Superior temporal gyrus (tissue), 1 donor: ENCODE data around the gene CFAP100.

Experiments
- DNase-seq: peaks from one replicate; pipeline ENCODE4 v3.0.0-alpha.2; 2016; ENCODE audit errors: extremely low spot score

The CFAP100 gene

DNA sequence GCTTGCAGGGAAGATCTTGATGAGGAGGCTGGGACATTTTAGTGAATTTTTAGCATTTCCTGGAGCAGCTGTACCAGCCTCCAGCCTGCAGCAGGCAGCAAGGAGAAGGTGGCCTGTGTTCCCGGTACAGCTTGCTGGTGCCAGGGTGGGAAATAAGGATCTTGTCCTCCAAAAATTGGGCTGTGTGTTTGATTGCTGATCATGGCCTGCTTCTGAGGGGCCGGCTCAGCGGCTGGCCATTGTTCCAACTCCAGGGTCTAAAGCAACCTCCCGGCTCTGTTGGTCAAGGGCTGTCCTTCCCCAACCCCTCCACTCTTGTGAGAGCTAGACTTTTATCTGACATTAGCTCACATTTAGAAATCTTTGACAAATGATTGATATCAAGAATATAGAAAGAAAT, 5.0 kb downstream of the CFAP100 start:
- no peak for DNase-seq

DNA sequence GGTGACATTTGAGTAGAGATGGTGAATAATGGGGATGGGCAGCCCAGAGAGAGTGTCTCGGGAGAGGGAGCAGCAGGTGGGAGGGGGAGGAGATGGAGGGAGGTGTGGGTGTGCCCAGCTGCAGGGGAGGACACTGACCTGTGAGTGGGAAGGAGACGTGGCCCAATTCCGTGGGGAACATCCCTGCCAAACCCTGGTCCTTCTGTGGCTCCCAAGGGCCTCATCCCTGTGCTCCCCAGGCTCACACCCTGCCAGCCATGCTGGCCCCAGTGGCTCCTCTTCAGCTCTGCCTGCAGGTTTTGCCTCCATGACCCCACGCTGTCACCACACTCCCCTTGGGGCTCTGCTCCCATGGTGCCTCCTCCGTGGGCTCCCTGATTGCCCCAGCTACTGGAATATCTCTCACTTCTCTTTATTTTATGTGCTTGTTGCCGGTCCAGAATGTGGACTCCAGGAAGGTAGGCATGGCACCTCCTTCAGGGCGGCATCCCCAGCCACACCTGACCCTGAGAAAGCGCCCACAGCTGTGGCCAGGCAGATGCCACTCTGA, 7.0 kb downstream of the CFAP100 start:
- DNase-seq = no peak

GRCh38 chr3:126402178-126402577, 7.5 kb downstream of the CFAP100 start:
- DNase-seq = no peak

GRCh38 chr3:126402666-126403302, 8.1 kb downstream of the CFAP100 start:
- no peak for DNase-seq

- no peak for DNase-seq
Observed at GRCh38 chr3:126406389-126407296, 11.9 kb downstream of the CFAP100 start.

- DNase-seq = no peak
Observed at GRCh38 chr3:126407412-126408044, 12.8 kb downstream of the CFAP100 start.

DNA sequence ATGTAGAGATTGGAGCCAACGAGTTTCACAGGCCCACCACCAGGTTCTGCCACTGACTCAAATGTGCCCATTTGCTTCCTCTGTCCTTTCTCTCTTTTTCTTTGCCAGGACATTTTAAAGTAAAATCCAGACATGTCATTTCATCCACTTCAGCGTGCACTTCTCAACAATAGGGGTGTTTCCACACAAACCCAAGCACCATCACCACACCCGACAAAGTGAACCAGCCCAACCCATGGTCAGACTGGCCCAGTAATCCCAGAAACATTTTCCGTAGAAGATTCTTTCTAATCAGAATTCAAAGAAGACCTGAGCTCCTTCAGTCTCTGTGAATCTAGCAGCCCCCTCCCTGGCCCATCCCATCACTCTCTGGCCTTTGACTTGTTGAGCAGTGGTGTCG, 13.4 kb downstream of the CFAP100 start:
- DNase-seq = no peak

DNA sequence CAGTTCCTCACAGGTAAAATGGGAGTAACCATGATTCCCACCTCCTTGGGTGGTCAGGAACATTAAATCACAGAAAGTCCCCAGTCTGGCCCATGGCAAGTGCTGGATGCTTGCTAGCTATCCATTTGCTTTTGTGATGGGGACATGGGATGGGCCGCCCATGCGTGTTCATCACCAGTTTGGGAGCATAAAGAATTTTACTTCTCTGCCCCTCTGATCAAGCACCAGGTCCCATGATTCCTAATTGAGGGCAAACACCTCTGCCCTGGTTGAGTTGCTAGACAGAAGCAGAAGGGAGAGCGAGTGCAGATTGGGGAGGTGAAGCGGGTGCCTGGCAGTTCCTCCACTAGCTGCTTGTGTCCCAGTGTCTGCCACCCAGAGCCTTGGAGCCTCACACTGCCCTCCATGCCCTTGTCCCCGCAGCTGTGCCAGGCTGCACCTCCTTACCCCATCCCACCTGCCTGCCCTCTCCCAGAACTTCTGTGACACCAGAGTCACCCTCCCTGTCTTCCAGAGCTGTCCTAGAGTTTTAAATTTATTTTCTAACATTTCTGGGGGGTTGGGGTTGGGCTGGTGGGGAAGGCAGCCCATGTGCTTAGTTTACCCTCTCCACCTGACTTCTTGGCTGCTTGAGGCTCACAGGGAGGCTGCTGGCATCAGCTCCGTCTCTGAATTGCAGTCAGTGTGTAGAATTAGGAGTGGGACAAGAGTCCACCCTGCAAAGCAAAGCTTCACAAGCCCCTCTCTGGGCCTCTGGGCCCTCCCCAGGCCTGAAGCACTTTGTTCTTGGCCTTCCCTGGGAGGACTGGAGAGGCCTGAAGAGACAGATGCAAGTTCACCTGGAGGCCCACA, 18.4 kb downstream of the CFAP100 start:
- DNase-seq = no peak

DNA sequence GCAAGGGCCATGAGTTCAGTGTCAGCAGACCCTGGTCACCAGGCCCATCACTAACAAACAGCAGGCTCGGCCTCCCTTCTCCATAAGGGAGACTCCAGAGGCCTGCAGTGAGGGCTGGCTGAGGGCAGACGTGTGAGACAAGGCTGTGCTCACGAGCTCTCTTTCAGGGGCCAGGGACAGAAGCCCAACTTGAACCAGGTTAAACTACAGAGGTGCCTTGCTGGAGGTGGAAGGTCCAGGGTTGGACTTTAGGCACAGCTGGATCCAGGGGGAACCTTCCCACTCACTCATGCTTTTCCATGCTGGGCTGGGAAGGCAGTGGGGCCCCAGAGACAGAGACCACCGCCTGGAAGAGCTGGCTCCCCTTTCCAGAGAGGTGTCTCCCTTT, 19.0 kb downstream of the CFAP100 start:
- no peak for DNase-seq

GRCh38 chr3:126414406-126414805, 19.7 kb downstream of the CFAP100 start:
- no peak for DNase-seq

DNA sequence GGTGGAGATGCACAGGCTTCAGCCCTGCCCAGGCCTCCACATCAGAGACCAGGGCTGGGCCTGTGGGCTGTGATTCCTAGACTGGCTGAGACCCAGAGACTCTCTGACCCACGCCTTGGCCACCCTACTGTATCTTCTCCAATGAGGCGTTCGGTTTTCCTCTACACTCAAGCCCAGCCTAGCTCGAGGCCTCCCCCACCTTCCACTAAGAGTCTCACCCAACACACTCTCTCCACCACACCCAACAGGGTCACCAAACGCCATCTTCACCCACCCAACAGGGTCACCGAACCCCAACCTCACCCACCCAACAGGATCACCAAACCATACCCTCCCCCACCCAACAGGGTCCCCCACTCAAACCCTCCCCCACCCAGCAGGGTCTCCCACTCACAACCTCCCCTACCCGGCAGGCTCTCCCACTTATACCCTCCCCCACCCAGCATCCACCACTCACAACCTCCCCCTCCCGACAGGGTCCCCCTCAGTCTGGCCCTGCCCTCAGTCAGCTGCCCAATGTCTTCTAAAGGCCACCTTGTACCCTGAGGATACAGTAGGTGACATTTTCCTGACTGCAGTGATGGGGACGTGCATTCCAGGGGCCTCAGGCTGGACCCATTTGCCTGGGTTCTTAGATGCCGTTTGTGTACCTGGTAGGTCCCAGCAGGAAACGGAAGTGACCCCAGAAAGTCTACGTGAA, 20.4 kb downstream of the CFAP100 start:
- DNase-seq = no peak

DNA sequence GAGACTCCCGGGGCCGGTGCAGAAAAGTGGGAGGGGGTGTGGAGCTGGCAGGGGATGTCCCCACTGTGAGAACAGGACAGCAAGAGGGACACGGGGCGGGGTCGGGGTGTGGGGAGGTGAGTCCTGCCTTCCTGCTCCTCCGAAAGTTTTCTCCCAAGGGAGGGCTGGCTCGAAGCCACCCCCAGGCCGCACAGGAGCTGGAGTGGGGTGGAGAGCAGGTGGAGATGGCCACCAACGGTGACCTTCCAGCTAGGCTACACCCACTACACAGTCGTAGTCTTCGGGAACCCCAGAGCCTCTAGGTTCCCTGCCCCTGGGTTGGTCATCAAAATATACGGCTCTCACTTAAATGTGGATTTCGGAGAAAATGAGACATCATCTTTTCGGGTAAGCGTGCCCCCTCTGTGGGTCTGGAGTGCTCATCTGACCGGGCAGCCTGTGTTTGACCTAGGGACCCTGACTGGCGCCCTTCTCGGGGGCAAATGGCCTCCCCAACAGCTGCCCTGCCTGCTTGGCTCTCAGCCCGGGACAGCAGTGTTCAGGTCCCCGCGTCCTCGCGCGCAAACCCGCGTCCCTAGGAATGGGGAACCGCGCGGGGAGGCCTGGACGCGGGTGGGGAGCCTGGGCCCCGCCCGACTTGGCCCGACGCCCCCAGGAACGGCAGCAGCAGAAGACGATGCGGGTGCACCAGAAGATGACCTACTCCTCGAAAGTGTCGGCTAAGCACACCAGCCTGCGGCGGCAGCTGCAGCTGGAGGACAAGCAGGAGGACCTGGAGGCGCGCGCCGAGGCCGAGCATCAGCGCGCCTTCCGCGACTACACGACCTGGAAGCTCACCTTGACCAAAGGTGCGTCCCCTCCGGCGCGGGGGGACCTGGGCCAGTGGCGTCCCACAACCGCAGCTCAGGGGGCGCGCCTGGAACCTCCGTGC, 21.2 kb downstream of the CFAP100 start:
- no peak for DNase-seq

DNA sequence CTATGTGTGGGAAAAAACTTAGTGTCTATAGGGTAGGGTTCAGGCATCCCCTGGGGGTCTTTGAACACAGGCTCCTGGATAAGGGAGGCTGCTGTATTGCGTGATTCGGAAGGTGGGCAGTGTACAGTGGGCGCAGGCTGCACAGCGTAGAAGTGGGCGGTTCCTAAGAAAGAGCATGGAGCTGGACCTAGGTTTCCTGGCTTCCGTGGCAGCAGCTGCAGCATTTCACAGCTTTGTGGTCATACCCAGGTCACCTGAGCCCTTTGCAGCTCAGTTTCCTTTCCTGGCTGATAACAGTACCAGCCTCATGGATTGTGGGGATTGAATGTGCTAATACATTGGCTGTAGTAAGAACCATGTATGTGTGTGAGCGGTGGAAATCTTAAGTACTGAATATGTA, 22.2 kb downstream of the CFAP100 start:
- no peak for DNase-seq

- DNase-seq = no peak
Observed at GRCh38 chr3:126417515-126417914, 22.8 kb downstream of the CFAP100 start.

GRCh38 chr3:126417981-126418530, 23.3 kb downstream of the CFAP100 start:
- DNase-seq = no peak

DNA sequence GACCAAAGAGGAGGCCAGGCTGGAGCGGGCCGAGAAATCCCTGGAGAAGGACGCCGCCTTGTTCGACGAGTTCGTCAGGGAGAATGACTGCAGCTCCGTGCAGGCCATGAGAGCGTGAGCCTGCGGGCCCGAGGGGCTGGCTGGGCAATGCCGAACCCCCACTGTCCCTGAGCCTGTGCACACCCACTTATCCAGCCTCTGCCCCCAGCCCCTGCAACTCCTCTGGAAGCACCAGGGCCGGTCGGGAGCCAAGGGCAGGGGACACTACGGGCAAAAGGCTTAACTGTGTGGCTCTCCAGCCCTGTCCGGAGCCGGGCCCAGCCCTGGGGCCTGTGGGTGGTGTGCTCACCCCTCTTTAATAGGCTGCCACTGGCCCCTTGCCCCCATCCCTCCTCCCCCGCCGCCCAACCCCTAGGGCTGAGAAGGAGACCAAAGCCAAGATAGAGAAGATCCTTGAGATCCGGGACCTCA, 24.0 kb downstream of the CFAP100 start:
- DNase-seq = no peak

GRCh38 chr3:126419151-126419703, 24.5 kb downstream of the CFAP100 start:
- no peak for DNase-seq

DNA sequence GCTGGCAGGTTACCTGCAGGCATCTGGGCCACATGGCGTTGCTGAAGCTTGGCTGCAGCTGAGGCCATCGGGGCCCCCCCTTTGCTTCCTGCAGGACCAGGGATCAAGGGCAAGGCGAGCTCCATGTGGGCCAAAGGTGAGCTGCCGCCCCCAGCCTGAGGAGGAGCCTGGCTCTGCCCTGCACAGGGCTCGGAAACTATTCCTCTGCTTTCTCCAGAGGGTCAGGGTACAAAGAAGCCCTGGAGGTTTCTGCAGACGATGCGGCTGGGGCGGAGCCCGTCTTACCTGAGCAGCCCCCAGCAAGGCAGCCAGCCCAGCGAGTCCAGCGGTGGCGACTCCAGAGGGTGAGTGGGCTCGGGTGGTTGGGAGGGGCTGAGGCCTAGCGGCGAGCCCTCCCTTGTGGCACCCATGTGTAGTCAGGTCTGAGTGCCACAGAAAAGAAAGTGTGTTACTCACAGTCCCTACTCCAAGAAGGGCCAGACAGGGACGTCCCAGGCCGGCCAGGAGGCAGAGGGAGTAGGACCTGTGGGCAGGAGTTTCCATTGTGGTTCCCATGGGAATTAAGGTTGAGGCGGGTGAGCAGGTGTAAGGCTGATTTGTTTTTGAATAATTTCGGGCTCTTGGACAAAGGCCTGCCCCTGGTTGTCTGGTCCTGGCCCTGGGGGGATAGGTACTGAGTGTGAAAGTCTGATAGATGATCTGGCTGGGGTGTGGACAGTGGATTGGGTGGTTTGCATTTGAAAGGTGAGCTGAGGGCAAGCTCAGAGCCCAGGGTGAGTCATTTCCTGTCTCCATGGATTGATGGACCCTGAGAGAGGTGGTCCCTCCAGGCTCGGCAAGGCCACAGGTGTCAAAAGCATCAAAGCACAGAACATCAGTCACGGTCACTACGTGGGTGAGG, 25.4 kb downstream of the CFAP100 start:
- no peak for DNase-seq
